HAP-1 (cell line): Measurements from ENCODE around the gene EMILIN2.

Source experiments
- DNase-seq, 2 experiments: peaks; one replicate each; pipeline ENCODE4 v3.0.0-alpha.2; 2016 to 2020; ENCODE audit warnings: low spot score in 2 of 2
- H3K27me3 ChIP-seq: fragments of 250-450 bp; sonication (Bioruptor Pico); 2 replicates; pipeline ENCODE4 v1.5.1; 2020; ENCODE audit warnings: low read depth, mild to moderate bottlenecking, moderate library complexity
- H3K36me3 ChIP-seq: fragments of 250-450 bp; sonication (Bioruptor Pico); replicated peaks from 2 replicates; pipeline ENCODE4 v1.5.1; 2020; ENCODE audit warnings: mild to moderate bottlenecking
- H3K4me1 ChIP-seq: fragments of 250-450 bp; sonication (Bioruptor Pico); 2 replicates; pipeline ENCODE4 v1.5.1; 2020; ENCODE audit warnings: mild to moderate bottlenecking
- H3K4me3 ChIP-seq: fragments of 250-450 bp; sonication (Bioruptor Pico); 2 replicates; pipeline ENCODE4 v1.5.1; 2020; ENCODE audit warnings: mild to moderate bottlenecking, moderate library complexity
- H3K9me3 ChIP-seq: fragments of 250-450 bp; sonication (Bioruptor Pico); 2 replicates; pipeline ENCODE4 v1.5.1; 2020; ENCODE audit warnings: mild to moderate bottlenecking, moderate library complexity
- in situ Hi-C: fragments of 300-500 bp; cut with MboI; formaldehyde crosslinking; loops from 3 replicates; pipeline ENCODE4 v1.14.3; 2020; ENCODE audit warnings: low sequenced_read_pairs, inconsistent platforms, mixed read lengths

The EMILIN2 gene

DNA sequence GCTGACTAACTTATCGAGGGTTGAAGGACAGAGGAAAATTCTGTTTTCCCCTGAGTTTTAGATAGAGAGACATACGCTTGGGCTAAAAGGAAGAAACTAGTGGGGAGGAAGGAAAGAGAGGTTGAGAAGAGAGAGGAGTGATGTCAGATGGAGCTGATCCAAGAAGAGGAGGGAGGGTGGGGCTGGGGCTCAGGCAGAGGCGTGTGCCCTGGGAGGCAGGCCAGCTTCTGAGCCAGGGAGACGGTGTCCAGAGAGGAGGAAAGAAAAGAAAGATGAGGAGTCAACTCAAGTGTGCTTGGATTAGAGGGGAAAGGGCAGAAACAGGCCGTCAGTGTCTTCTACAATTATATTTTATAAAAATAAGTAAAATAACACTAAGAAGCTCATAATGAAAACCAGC is 56.2 kb downstream of the EMILIN2 start:
- Histone ChIP-seq H3K27me3 (no peaks in the 10 kb centered on the region; the same call in 1 of the 2 replicates), H3K36me3 (no peaks in the 10 kb centered on the region), H3K4me3 (no peak overlapping the region), H3K4me1 (no peaks in the 10 kb centered on the region), H3K9me3 (no peaks in the 10 kb centered on the region)
- DNase-seq, result no peak
- in situ Hi-C loops, result no loop called here

DNA sequence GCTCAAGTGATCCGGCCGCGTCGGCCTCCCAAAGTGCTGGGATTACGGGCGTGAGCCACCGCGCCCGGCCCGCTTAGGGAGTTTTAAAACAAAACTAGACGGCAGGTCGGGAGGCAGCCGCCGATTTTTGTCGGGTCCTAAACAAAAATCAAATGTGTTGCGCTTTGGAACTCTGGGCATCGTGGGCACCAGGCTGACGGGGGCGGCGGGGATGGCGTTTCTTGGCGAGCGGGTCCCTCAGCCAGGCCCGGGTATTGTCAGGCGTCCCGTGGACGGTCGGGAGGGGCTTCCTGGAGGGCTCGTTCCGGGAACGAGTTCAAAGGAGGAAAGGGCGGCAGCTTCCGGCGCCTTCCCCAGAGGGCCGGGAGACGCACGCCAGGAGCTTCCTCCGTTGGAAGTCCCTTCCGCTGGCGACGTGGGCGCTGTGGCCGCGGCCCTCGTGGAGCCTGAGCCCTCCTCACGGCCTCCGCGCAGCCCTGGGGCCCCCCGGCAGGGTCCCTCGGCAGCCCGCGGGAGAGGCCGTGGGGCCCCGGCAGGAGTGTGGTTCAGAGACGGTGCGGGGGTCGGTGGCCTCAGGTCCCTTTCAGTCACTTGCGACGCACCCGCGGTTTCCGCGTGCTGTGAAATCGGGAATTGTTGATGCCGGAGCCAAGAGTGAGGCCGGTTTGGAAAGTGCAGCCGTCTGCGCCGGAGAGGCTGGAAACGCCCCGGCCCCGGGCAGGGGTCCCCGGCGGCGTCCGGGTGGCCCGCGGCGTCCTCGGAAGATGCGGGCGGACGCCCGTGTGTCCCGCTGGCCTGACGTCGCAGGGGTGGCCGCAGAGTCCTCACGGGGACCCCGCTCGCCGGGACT is 59.3 kb downstream of the EMILIN2 start:
- H3K36me3 ChIP-seq, result no peaks in the 10 kb centered on the region
- in situ Hi-C loops, result no loop called here
- no peaks in the 10 kb centered on the region for H3K4me1 ChIP-seq
- DNase-seq, result no peak
- H3K27me3 ChIP-seq, result no peaks in the 10 kb centered on the region; the same call in 1 of the 2 replicates
- no peak overlapping the region for H3K4me3 ChIP-seq
- H3K9me3 ChIP-seq, result no peaks in the 10 kb centered on the region

DNA sequence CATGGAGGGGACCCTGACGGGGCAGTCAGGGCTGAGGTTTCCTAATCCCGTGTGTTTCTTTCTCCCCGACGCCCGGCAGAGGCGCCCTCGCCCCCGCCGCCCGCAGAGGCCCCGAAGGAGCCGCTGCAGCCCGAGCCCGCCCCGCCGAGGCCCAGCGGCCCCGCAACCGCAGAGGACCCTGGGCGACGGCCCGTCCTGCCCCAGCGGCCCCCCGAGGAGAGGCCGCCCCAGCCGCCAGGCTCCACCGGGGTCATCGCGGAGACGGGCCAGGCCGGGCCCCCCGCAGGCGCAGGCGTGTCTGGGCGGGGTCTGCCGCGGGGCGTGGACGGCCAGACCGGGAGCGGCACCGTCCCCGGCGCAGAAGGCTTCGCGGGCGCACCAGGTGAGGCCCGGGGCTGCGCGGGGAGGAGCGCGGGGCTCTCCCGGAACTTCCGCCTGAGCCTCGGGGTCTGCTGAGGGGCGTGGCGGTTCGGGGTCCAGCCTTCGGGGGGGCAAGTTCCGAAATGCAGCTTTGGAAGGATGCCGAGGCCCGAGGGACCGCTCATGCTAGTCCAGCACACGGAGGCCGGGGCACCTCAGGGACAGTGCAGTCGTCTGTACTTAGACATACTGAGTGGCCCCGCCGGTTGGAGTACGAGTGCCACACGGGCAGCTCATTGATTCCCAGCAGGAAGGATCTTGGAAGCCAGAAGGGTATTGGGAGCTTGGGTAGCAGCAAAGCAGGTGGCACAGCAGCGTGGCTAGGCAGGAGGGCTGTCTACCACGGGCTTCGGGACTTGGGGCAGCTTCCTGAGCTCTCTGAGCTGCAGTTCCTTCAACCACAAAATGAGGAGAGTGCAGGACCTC is 60.1 kb downstream of the EMILIN2 start:
- peak in 1 of 2 experiments; percentile 1 for DNase-seq
- no peak overlapping the region for H3K4me3 ChIP-seq
- H3K4me1 ChIP-seq, result no peaks in the 10 kb centered on the region
- no peaks in the 10 kb centered on the region for H3K9me3 ChIP-seq
- in situ Hi-C loops, result no loop called here
- H3K27me3 ChIP-seq, result no peaks in the 10 kb centered on the region; the same call in 1 of the 2 replicates
- no peaks in the 10 kb centered on the region for H3K36me3 ChIP-seq

DNA sequence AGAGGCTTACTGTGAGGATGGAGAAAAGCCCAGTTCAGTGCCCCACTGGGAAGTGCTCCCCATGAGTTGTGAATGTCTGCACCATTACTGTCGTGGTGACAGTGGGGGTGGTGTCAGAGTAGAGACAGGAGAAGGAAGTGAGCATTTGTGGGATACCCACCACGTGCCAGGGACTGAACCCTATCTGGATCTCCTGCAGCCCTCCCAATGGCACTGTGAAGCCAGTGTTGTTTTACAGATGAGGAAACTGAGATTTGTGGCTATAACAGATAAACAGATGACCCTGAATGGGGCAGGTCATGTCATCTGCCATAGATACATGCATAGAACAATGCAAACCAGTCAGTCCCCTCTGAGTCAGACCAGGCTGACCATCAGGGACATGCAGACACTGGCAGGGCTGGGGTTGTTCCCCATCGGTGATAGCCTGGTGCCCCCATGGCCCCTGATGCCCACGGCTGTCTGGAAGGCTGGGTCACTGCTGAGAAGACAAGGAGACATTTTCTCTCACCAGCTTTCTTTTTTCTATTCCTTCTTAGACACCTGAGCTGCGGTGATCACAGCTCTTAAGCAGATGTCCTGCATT is 60.8 kb downstream of the EMILIN2 start:
- no peak for DNase-seq
- in situ Hi-C loops, result no loop called here
- no peaks in the 10 kb centered on the region for H3K9me3 ChIP-seq
- H3K36me3 ChIP-seq, result no peaks in the 10 kb centered on the region
- H3K27me3 ChIP-seq, result no peaks in the 10 kb centered on the region; the same call in 1 of the 2 replicates
- no peaks in the 10 kb centered on the region for H3K4me1 ChIP-seq
- H3K4me3 ChIP-seq, result no peak overlapping the region

DNA sequence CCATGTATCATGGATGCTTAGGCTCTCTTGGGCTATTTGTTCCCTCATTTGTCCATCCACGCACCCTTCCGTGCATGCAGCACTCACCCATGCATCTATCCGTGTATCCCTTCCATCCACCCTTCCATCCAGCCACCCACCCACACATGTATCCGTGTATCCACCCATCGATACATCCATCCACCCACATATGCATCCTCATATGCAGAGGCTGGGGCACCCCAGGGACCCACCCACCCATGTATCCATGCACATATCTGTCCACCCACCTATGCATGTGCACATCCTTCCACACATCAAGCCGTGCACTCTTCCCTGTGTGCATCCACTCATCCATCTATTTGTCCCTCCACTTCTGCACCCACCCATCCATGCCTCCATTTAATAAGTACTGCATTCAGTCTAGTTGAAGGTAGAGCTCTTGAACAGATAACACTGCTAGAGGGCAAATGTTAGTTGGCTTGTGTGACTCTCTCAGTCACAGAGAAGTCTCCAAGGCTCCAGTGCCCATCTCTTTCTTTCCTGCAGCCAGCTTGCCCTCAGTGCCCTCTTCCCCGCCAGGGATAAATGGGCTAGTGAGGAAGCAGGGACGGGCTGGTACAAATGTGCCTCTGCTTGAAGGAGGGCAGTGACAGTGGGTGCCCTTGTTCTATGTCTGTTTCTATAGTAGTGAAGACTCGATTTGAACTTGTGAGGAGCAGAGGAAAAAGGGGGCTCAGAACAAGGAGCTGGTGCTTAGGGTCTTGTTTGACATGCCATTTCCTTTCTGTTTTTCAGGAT is 61.5 kb downstream of the EMILIN2 start:
- in situ Hi-C loops, result no loop called here
- Histone ChIP-seq H3K9me3 (no peaks in the 10 kb centered on the region), H3K27me3 (no peaks in the 10 kb centered on the region; the same call in 1 of the 2 replicates), H3K36me3 (no peaks in the 10 kb centered on the region), H3K4me3 (no peak overlapping the region), H3K4me1 (no peaks in the 10 kb centered on the region)
- no peak for DNase-seq

DNA sequence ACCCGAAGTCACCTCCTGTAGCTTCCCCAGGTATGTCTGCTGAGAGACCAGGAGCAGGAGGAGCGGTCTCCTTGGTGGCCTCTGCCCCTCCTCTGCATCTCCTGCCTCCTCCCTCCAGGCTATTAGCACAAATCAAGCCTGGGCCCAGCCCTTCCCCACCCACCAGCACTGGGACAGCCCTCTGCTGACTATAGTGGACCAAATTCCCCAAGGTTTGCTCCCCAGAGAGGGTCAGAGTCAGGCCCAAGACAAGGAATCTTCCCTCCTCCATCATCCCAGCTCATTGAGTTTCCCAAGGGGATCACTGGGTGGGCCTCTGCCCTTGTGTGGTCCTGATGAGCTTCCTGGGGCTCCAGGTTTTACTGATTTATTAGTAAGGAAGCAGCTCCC is 62.1 kb downstream of the EMILIN2 start:
- H3K9me3 ChIP-seq, result no peaks in the 10 kb centered on the region

DNA sequence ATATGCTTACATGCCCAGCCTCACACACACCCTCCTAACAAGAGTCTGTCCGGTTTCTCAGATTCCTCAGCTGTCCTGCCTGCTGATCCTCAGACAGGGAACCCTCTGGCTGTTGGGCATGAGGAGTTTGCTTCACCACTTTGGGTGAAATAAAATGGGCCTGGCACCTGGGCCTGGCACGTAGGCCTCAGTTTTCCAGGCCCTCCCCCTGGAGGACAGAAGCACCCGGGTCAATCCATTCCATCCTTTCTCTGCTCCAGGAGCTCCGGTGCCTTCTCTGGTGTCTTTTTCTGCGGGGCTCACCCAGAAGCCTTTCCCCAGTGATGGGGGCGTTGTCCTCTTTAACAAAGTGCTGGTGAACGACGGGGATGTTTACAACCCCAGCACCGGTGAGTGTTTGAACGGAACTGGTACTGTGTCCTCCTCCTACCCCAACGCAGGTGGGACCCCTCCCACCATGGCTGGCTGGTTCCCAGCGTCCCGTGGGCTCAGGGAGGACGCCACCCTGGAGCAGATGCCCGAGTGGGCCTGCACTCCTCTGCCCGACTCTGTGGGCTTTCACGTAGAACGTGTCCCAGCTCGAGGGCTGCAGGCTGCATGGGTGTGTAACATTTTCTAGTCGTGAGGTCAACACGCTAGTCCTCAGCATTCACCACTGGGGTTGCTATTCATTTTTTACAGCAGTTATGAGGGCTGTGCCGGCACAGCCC is 62.8 kb downstream of the EMILIN2 start:
- no peaks in the 10 kb centered on the region for H3K27me3 ChIP-seq
- no peaks in the 10 kb centered on the region for H3K36me3 ChIP-seq
- H3K4me1 ChIP-seq, result no peaks in the 10 kb centered on the region
- DNase-seq, result no peak
- H3K9me3 ChIP-seq, result no peaks in the 10 kb centered on the region
- no peak overlapping the region for H3K4me3 ChIP-seq
- in situ Hi-C loops, result no loop called here

More for the DNA sequence above, 62.1 kb downstream of the EMILIN2 start:
- Histone ChIP-seq H3K4me3 (no peak overlapping the region), H3K27me3 (no peaks in the 10 kb centered on the region), H3K4me1 (no peaks in the 10 kb centered on the region), H3K36me3 (no peaks in the 10 kb centered on the region)
- DNase-seq, result no peak
- in situ Hi-C loops, result no loop called here

DNA sequence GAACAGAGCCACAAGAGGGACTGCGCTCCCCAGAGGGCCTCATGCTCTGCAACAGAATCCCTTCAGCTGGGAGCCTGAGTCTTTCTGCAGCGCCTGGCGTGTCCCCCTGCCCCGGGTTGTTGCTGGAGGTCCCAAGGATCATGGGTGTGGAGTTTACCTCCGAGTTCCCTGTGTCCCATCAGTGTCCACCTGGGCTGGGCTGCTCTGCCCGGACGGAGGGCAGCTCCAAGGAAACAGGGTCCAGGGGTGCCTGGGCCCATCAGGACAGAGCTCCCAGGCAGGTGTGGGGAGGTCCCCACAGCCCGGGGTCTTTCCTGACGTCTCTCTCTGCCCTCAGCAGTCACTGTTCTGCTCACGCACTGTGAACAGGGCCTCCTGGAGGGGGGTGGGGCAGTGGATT is 63.5 kb downstream of the EMILIN2 start:
- Histone ChIP-seq H3K27me3 (no peaks in the 10 kb centered on the region), H3K36me3 (no peaks in the 10 kb centered on the region), H3K4me1 (no peaks in the 10 kb centered on the region), H3K9me3 (no peaks in the 10 kb centered on the region), H3K4me3 (no peak overlapping the region)
- in situ Hi-C loops, result no loop called here
- DNase-seq, result no peak

DNA sequence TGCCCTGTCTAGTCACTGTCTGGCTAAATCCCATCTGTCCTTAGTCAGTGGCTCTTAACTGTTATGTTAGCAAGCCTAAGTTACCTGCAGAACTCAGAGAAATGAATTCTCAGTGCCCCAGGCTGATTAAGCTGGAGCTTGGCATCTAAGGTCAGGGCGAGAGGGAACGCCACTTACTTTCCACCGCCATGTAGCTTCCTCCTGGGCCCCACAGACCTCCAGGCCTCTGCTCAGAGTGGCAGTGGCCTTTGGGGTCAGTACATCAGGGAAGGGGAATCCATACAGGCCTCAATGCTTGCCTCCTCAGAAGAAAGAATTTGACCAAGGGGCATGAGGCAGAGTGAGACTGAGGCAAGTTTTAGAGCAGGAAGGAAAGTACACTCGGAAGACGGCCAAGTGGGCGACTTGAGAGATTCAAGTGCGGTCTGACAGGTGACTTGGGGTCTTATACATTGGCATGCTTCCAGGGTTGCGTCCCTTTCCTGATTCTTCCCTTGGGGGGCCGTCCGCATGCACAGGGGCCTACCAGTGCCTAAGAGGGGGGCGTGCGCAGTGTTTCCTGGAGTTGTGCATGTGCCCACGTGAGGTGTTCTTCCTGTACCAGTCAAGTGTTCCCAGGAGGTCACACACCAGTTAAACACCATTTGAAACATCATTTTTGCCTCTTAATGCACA is 64.1 kb downstream of the EMILIN2 start:
- no peak for DNase-seq
- no peak overlapping the region for H3K4me3 ChIP-seq
- H3K4me1 ChIP-seq, result no peaks in the 10 kb centered on the region
- in situ Hi-C loops, result no loop called here
- no peaks in the 10 kb centered on the region for H3K27me3 ChIP-seq
- H3K36me3 ChIP-seq, result no peaks in the 10 kb centered on the region
- H3K9me3 ChIP-seq, result no peaks in the 10 kb centered on the region

DNA sequence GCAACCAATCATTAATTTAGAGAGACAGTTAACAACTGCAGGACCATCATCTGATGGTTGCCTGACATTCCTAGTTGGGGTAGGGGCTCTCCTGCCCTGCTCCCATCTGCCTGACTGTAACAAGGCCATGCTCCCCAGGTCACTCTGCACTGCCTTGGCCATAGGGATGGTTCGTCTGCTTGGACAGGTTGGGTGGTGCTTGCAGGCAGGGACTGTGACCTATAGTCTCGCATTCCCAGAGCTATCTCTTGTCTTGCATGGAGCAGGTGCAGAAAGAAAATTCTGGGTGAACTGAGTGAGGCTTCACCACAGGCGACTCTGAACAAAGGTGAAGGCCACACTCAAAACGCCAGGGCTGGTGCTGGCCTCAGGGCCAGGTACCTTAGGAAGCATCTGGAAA is 64.7 kb downstream of the EMILIN2 start:
- in situ Hi-C loops, result no loop called here
- Histone ChIP-seq H3K4me3 (no peak overlapping the region), H3K36me3 (no peaks in the 10 kb centered on the region), H3K9me3 (no peaks in the 10 kb centered on the region), H3K27me3 (no peaks in the 10 kb centered on the region), H3K4me1 (no peaks in the 10 kb centered on the region)
- DNase-seq, result no peak

DNA sequence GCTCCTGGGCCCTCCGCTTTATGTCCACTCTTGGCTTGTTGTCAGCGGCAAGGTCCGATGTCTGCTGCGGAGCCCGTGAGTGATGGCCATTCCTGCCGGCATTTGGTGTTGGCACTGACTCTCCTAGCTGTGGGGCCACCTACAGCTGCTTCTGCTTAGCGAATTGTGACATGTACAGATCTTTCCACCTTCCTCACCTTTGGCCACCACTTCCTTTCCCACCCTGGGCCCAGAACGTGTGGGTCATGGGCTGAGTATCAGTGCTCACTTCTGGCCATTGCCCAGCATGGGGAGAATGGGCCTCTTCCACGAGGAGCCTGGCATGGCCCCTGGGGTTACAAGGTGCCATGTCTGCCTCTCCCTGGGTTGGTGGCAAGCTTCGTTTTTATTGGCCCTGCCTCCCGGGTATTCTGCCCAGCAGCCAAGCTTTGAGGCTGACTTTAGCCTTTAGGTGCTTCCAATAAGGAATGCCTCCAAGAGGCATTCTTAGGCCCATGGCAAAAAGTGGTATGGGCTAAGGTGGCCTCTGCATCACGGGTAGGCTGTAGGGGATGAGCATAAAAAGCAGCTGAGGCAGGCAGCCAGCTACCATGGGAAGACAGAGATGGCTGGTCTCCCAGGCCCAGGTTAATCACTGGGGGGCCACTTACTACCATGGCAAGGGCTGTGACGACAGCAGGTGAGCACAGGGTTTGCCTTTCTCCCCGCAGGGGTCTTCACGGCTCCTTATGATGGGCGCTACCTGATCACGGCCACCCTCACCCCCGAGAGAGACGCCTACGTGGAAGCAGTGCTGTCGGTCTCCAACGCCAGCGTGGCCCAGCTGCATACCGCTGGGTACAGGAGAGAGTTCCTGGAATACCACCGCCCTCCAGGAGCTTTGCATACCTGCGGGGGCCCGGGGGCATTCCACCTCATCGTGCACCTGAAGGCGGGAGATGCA is 65.8 kb downstream of the EMILIN2 start:
- H3K36me3 ChIP-seq, result peaks cover 4% of the 10 kb centered on the region; the same call in 1 of the 2 replicates
- H3K9me3 ChIP-seq, result no peaks in the 10 kb centered on the region
- in situ Hi-C loops, result no loop called here
- no peak overlapping the region for H3K4me3 ChIP-seq
- peaks cover 2% of the 10 kb centered on the region for H3K4me1 ChIP-seq
- no peak for DNase-seq
- H3K27me3 ChIP-seq, result no peaks in the 10 kb centered on the region
